ENCODE results near the gene STAM. TPM values are rescaled to one million over a fixed set of nuclear protein-coding genes. Genes with fewer than 3 reads are reported as not detected.

Gene STAM
- total and polyA plus RNA-seq, 4 donors, result 11.9 to 76.8 (median 20.5) TPM

DNA sequence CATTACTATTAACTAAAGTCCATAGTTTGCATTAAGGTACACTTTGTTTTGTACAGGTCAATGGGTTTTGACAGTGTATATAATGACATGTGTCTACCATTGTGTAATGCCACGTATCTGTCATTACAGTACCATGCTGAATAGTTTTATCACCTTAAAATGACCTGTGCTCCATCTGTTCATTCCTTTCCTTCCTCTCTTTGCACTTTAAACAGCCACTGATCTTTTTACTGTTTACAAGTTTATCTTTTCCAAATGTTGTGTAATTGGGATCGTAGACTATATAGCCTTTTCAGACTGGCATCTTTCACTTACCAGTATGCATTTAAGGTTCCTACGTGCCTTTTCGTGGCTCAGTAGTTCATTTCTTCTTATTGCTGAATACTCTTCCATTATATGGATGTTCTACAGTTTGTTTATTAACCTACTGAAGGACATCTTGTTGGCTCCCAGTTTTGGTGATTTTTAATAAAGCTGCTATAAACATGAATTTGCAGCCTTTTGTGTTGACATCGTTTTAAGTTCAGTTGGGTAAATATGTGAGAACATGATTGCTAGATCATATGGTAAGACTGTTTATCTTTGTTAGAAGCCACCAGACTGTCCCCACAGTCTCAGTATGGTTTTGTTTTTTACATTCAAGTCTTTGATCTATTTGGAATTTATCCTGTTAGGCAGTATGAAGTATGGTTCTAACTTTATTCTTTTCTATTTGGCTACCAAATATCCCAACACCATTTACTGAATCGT lies 24.7 kb downstream of the STAM start:
- H3K27ac ChIP-seq (ENCODE audit: low read depth in 1 of 2, low read length in 1 of 2), result no peak overlapping the region
- no peak for ATAC-seq (ENCODE audit: insufficient read depth, low FRiP score)
- TF ChIP-seq, protein P1, sequence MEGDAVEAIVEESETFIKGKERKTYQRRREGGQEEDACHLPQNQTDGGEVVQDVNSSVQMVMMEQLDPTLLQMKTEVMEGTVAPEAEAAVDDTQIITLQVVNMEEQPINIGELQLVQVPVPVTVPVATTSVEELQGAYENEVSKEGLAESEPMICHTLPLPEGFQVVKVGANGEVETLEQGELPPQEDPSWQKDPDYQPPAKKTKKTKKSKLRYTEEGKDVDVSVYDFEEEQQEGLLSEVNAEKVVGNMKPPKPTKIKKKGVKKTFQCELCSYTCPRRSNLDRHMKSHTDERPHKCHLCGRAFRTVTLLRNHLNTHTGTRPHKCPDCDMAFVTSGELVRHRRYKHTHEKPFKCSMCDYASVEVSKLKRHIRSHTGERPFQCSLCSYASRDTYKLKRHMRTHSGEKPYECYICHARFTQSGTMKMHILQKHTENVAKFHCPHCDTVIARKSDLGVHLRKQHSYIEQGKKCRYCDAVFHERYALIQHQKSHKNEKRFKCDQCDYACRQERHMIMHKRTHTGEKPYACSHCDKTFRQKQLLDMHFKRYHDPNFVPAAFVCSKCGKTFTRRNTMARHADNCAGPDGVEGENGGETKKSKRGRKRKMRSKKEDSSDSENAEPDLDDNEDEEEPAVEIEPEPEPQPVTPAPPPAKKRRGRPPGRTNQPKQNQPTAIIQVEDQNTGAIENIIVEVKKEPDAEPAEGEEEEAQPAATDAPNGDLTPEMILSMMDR (IDR thresholded peaks at IDR 0.05; ENCODE audit: control extremely low read depth, extremely low read depth), result no peak
- DNase-seq, result peak in 2 of 3 donors; percentile 16 to 41
- peaks cover 2 to 34% (median 4%) of the 10 kb centered on the region in 5 donors for H3K4me1 ChIP-seq (ENCODE audit: control insufficient read depth in 5 of 5, insufficient read depth in 5 of 5, low read length in 5 of 5)
- no peaks in the 10 kb centered on the region for H3K27me3 ChIP-seq (ENCODE audit: control insufficient read depth in 3 of 3, insufficient read depth in 3 of 3, low read length in 2 of 3)
- peaks cover 0 to 4% (median 0%) of the 10 kb centered on the region in 4 donors for H3K36me3 ChIP-seq (ENCODE audit: control insufficient read depth in 4 of 4, insufficient read depth in 4 of 4, low read length in 4 of 4)
- H3K4me3 ChIP-seq, result no peak overlapping the region
- H3K9ac ChIP-seq (ENCODE audit: insufficient read depth in 1 of 2, low read length in 2 of 2), result no peak overlapping the region
- WGBS, 2 donors, result 69 to 74% methylated on average over 6 of the region's 6 CpGs
- no peaks in the 10 kb centered on the region for H3K9me3 ChIP-seq (ENCODE audit: control insufficient read depth in 4 of 4, insufficient read depth in 3 of 4, low read length in 3 of 4)

DNA sequence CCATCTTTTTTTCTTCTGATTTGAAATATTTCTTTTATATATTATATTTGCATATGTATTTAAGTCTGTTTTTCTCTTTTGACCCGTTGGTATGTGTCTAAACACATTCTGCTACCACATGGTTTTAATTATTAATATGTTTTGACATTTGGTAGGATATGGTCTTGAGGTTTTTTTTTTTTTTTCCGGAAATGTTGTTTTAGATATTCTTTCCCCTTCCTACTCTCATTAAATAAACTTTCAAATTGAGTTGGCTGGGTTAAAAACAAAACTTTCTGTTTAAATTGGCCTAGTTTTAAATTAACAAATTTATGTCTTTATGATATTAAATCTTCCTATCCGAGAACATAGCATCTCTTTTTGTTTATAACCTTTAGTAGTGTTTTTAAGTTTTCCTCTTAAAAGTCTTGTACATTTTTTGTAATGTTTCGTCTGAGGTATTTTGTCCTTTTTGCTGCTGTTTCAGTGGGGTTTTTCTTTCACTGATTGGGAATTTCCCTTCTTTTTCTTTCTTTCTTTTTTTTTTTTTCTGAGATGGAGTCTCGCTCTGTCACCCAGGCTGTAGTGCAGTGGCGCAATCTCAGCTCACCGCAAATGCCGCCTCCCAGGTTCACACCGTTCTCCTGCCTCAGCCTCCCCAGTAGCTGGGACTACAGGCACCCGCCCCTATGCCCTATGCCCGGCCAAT lies 25.4 kb downstream of the STAM start:
- Histone ChIP-seq H3K9ac (ENCODE audit: insufficient read depth in 1 of 2, low read length in 2 of 2) (no peak overlapping the region), H3K36me3 (ENCODE audit: control insufficient read depth in 4 of 4, insufficient read depth in 4 of 4, low read length in 4 of 4) (peaks cover 0 to 5% (median 0%) of the 10 kb centered on the region in 4 donors), H3K27ac (ENCODE audit: low read depth in 1 of 2, low read length in 1 of 2) (no peak overlapping the region), H3K4me3 (no peak overlapping the region), H3K9me3 (ENCODE audit: control insufficient read depth in 4 of 4, insufficient read depth in 3 of 4, low read length in 3 of 4) (no peaks in the 10 kb centered on the region), H3K27me3 (ENCODE audit: control insufficient read depth in 3 of 3, insufficient read depth in 3 of 3, low read length in 2 of 3) (no peaks in the 10 kb centered on the region), H3K4me1 (ENCODE audit: control insufficient read depth in 5 of 5, insufficient read depth in 5 of 5, low read length in 5 of 5) (peaks cover 2 to 38% (median 4%) of the 10 kb centered on the region in 5 donors)
- WGBS, 2 donors, result 72 to 74% methylated on average over 11 of the region's 11 CpGs
- DNase-seq (no peak), ATAC-seq (ENCODE audit: insufficient read depth, low FRiP score) (no peak)
- TF ChIP-seq, protein P1 (IDR thresholded peaks at IDR 0.05; ENCODE audit: control extremely low read depth, extremely low read depth), result no peak

DNA sequence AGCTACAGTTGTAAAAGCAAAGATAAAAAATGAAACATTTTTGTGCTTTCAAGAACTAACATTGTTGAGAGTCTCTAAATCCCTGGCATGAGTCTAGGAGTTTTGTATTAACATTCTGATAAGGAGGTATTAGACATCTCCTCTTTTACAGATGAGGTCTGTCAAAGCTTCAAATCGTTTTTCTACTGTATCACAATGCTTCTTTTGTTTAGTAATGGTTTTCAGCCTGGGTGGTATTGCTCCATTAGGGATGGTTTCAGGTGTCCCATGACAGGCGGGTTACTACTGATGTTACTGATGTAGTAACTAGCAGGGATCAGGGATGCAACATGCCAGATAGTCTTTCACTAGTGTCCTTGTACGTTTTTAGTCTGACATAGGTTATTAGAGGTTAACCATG lies 27.4 kb downstream of the STAM start:
- 65 to 69% methylated on average over 3 of the region's 3 CpGs for WGBS, 2 donors
- peak in 2 of 3 donors; percentile 8 to 9 for DNase-seq
- H3K27me3 ChIP-seq (ENCODE audit: control insufficient read depth in 3 of 3, insufficient read depth in 3 of 3, low read length in 2 of 3), result no peaks in the 10 kb centered on the region
- H3K9ac ChIP-seq (ENCODE audit: insufficient read depth in 1 of 2, low read length in 2 of 2), result no peak overlapping the region
- no peak overlapping the region for H3K27ac ChIP-seq (ENCODE audit: low read depth in 1 of 2, low read length in 1 of 2)
- H3K4me1 ChIP-seq (ENCODE audit: control insufficient read depth in 5 of 5, insufficient read depth in 5 of 5, low read length in 5 of 5), result peaks cover 2 to 27% (median 4%) of the 10 kb centered on the region in 5 donors
- peaks cover 0 to 7% (median 0%) of the 10 kb centered on the region in 4 donors for H3K36me3 ChIP-seq (ENCODE audit: control insufficient read depth in 4 of 4, insufficient read depth in 4 of 4, low read length in 4 of 4)
- H3K4me3 ChIP-seq, result no peak overlapping the region
- no peaks in the 10 kb centered on the region for H3K9me3 ChIP-seq (ENCODE audit: control insufficient read depth in 4 of 4, insufficient read depth in 3 of 4, low read length in 3 of 4)
- ATAC-seq (ENCODE audit: insufficient read depth, low FRiP score), result no peak
- TF ChIP-seq, protein P1 (IDR thresholded peaks at IDR 0.05; ENCODE audit: control extremely low read depth, extremely low read depth), result no peak
